ENCODE results near the gene FKBP5. TPM values are rescaled to one million over a fixed set of nuclear protein-coding genes. Genes with fewer than 3 reads are reported as not detected.
A peak's percentile ranks its signal among the peaks of the same experiment; 100 is the strongest.

FKBP5 gene
- total and polyA plus RNA-seq, 2 of the 4 experiments (the other 2 are of a cell fraction) = 6.8 to 7.0 TPM

GRCh38 chr6:35600659-35601125, 88.0 kb downstream of the FKBP5 start:
- Histone ChIP-seq H3K14ac (replicated peaks; ENCODE audit: low read depth, low read length) (no peak overlapping the region), H2BK5ac (ENCODE audit: low read depth, low read length, poor library complexity, severe bottlenecking) (no peak overlapping the region), H2AK9ac (replicated peaks; ENCODE audit: low read depth, low read length, poor library complexity) (no peak overlapping the region), H3K23ac (ENCODE audit: low read depth, low read length) (no peak overlapping the region), H3K18ac (ENCODE audit: low read depth, low read length) (no peak overlapping the region), H4K8ac (ENCODE audit: low read depth in 2 of 2, low read length in 2 of 2) (peak overlapping the region in 1 of 2 experiments; percentile 70; a peak in 1 of 4 replicates), H3K79me1 (ENCODE audit: low read depth in 1 of 2, low read length in 2 of 2) (peaks cover 0 to 5% of the 10 kb centered on the region in 2 experiments; a peak in 1 of 4 replicates), H4K91ac (ENCODE audit: insufficient read depth, low read depth, low read length) (no peak overlapping the region), H3K9me1 (ENCODE audit: insufficient read depth, low read length) (peaks cover 14% of the 10 kb centered on the region), H4K5ac (ENCODE audit: low read depth, low read length) (no peak overlapping the region), H2BK120ac (ENCODE audit: low read depth, low read length) (no peak overlapping the region), H3K56ac (ENCODE audit: extremely low read depth, insufficient read depth, low read length) (no peak overlapping the region; the same call in 1 of the 2 replicates), H2AK5ac (ENCODE audit: low read depth, low read length) (no peak overlapping the region), H3K27ac (ENCODE audit: insufficient read depth, low read length) (no peak overlapping the region), H4K20me1 (ENCODE audit: insufficient read depth, low read length) (peaks cover 6% of the 10 kb centered on the region; the same call in 1 of the 2 replicates), H3K9ac (ENCODE audit: low read depth, low read length) (no peak overlapping the region), H3K36me3 (ENCODE audit: control insufficient read depth, insufficient read depth, low read length) (no peaks in the 10 kb centered on the region), H3K27me3 (ENCODE audit: control insufficient read depth, insufficient read depth, low read length) (no peaks in the 10 kb centered on the region), H3K4me1 (ENCODE audit: control insufficient read depth, insufficient read depth, low read length) (peaks cover 14% of the 10 kb centered on the region), H3K9me3 (ENCODE audit: control insufficient read depth, insufficient read depth, low read length) (no peaks in the 10 kb centered on the region), H2AFZ (replicated peaks; ENCODE audit: low read length, poor library complexity) (no peak overlapping the region), H3K4ac (ENCODE audit: low read depth, low read length) (no peak overlapping the region), H2BK15ac (ENCODE audit: low read depth, low read length) (no peak overlapping the region), H3K4me2 (ENCODE audit: low read depth, low read length) (no peak overlapping the region), H2BK20ac (ENCODE audit: low read depth, low read length) (no peak overlapping the region), H3K4me3 (ENCODE audit: insufficient read depth, low read depth, low read length) (no peak overlapping the region)
- CTCF ChIA-PET = interaction anchor here (0.6 to 0.9 kb wide), 2 partner anchors 15 to 710 kb away, joined by 3 to 7 read pairs; no protein-coding TSS in a partner anchor
- no CpG with 5 or more reads among the region's 1 CpG for WGBS, 2 experiments (ENCODE audit: extremely low coverage in 2 of 2, insufficient read length in 1 of 2)
- intact Hi-C loops (cut with micrococcal nuclease) (loop anchor here (5.0 kb wide), 1 partner anchor 67 kb away; no protein-coding TSS in a partner anchor), in situ Hi-C loops (cut with MboI; ENCODE audit: low sequenced_read_pairs) (no loop called here), dilution Hi-C loops (cut with HindIII; ENCODE audit: low sequenced_read_pairs, unreplicated experiment) (no loop called here)
- no TSS peak for BruUV-seq (replicated peaks)
- ATAC-seq (ENCODE audit: low read depth) (no peak), DNase-seq (no peak)
- TF ChIP-seq MAFK (IDR thresholded peaks at IDR 0.05; ENCODE audit: low read depth, low read length) (no peak), CHD1 (IDR thresholded peaks at IDR 0.05; ENCODE audit: low read depth, low read length) (no peak)
- POLR2A ChIA-PET (ENCODE audit: unreplicated experiment) = no interaction called here
